KOPT-K1 (cell line): ENCODE measurements around the gene NACAD.
A peak's percentile ranks its signal among the peaks of the same experiment; 100 is the strongest.
"Not testable (repeated sequence)": the region's sequence is repeated elsewhere in the genome, so short reads cannot be mapped to it uniquely, and the experiment has no call there.

ENCODE experiments used
- H3K27ac ChIP-seq: fragments of 200-600 bp; sonication (generic); 2 replicates; pipeline ENCODE4 v1.5.1; 2016; ENCODE audit warnings: antibody characterized with exemption, mild to moderate bottlenecking, low read depth, low read length; ENCODE audit not compliant: poor library complexity, severe bottlenecking
- H3K36me3 ChIP-seq: fragments of 200-600 bp; sonication (generic); 2 replicates; pipeline ENCODE4 v1.5.1; 2017; ENCODE audit warnings: antibody characterized with exemption, mild to moderate bottlenecking, low read length, moderate library complexity; ENCODE audit not compliant: insufficient read depth
- H3K9me3 ChIP-seq: fragments of 200-600 bp; sonication (generic); 2 replicates; pipeline ENCODE4 v1.5.1; 2017; ENCODE audit warnings: antibody characterized with exemption, low read length, mild to moderate bottlenecking; ENCODE audit not compliant: insufficient read depth, poor library complexity, severe bottlenecking

NACAD gene

DNA sequence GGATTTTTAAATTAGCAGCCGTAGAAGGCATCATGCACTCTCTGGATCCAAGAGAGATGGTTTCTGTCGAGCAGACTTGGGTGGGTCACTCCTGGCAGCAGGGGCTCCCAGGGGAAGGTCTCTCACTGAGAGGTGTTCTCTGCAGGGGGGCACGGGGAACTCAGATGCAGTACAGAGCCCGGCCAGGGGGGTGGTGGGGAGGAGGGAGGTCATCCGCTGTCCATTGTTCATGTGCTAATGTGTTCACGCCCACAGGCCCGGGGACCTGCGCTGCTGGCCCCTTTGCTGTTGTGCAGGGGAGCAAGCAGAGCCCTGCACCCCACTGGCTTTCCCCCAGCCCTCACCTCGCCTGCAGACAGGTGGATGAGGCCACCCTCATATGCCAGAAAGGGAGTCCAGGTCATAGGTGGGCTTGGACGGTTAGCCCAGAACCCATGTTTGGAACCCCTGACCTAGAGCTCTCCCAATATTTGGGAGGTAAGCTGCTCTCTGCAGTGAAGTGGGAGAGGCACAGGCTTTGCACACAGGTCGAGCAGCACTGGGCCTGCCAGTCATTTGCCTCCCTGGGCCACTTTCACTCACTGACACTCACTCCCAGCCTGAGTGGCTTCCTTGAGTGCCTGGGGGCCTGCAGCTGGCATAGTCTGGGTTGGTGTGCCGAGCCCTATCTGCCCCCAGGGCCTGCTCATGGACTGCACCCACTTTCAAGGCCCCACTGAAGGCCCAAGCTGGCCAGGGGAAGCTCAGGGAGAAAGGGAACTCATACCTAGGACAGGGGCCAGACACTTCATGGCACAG lies 35.3 kb upstream of the NACAD start:
- H3K9me3 ChIP-seq = no peaks in the 10 kb centered on the region
- no peaks in the 10 kb centered on the region for H3K36me3 ChIP-seq
- H3K27ac ChIP-seq = no peak overlapping the region

DNA sequence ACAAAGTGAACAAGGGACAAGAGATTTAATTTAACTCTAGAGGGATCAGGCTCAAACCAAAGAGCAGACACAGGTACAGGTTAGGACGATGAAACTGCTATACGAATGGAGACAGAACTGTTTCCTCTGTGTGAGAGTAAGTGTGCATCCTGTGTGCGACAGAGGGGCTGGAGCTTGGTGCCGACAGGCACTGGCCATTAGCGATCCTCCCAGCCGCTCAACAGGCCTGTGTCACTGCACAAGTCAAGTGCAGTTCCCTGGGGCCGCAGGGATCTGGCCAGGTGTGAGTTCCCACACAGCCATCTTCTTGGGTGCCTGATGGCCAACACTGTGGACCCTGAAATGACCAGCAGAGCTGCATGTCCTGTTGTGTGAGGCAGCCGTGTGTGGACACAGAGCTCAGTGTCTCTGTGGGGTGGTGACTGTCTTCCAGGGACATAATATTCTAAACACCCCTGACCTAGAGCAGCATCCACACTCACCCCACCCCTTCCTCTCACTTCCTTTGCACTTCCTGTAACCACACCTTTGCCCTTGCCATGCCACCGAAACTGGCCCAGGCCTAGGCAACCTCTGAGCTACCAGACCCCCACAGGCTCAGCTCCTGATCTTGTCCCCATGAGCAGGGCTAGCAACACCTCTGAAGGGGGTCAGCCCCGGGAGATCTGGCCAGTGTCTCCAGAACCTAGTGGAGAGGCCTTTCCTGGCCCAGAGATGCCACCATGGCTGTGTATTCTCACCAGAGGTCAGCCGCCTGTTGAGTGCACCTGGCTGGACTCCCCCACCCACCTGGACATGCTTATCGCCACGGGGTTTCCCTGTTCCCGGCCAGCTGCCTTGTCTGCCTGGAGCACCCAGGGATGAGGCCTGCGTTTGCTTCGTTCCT lies 34.4 kb upstream of the NACAD start:
- Histone ChIP-seq H3K36me3 (no peaks in the 10 kb centered on the region), H3K9me3 (no peaks in the 10 kb centered on the region), H3K27ac (peak overlapping the region; percentile 5)

DNA sequence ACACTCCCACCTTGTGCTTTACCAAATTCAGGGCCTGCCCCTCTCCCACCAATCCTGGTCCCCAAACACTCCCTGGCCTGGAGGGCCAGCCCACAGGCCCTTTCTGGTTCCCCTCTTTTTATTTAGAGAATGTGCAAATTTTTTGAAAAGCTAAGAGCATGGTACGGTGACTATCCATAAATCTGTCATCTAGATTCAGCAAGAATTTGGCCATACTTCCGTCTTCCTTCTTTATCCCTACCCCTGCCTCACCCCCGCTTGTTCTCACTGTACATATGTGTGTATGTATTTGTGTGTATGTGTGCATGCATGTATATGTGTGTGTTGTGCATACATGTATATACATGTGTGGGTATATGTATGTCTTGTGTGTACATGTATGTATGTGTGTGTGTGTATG lies 30.8 kb upstream of the NACAD start:
- no peaks in the 10 kb centered on the region for H3K9me3 ChIP-seq
- H3K36me3 ChIP-seq = no peaks in the 10 kb centered on the region
- no peak overlapping the region for H3K27ac ChIP-seq

DNA sequence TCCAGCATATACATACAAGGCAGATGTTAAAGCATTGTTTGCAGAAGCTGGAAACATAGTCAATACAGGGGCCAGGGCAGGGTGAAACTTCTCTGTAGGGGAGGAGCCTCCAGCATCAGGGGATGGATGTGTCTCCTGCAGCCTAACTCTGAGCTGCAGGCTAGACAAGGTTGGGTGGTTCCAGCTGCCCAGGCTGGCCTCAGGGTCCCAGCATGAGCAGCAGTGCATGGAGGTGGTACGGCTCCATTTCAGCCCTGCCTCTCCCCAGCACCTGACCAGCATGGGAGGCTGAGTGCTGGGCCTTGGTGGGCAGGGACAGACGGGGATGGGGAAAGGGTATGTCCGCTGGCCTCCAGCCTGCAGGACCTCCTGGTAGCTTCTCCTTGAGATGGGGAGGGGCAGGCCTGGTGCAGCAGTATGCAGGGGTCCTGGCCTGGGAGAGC lies 30.1 kb upstream of the NACAD start:
- H3K9me3 ChIP-seq = no peaks in the 10 kb centered on the region
- no peak overlapping the region for H3K27ac ChIP-seq
- no peaks in the 10 kb centered on the region for H3K36me3 ChIP-seq

DNA sequence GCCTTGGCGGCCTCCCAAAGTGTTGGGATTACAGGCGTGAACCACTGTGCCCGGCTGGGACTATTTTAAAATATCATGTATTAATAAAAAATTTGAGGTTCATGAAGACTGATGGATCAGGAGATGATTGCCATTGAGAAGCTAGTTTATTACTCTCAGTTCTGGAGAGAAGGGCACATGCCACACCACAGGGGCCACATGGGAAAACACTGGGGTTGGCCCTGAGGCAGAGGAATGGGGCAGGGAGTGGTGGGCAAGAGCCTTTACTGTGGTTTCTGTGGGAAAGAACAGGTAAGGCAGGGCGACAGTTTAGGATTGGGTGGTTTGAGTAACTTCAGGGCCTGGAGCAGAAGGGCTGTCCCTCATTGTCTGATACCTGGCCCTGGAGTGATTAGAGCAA lies 29.5 kb upstream of the NACAD start:
- no peak overlapping the region for H3K27ac ChIP-seq
- no peaks in the 10 kb centered on the region for H3K9me3 ChIP-seq
- H3K36me3 ChIP-seq = no peaks in the 10 kb centered on the region

DNA sequence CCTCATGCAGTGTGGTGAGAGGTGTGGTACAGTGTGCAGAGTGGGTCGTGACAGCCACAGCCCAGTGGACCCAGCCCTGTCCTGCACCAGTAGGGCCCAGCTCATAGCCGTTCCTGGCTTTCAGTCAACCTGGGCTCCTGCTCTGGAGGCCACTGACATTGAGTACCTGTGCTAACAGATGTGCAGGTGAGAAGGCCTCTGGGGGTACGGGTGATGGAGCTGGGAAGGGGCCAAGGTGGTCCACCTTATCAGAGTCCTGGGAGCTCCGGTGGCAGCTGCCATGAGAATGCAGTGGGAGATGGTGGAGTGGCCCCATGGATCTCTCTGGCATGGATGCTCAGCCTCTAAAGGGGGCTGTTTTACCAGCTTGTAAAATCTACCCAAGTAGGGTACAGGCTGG lies 28.8 kb upstream of the NACAD start:
- H3K27ac ChIP-seq = no peak overlapping the region
- no peaks in the 10 kb centered on the region for H3K36me3 ChIP-seq
- H3K9me3 ChIP-seq = no peaks in the 10 kb centered on the region

DNA sequence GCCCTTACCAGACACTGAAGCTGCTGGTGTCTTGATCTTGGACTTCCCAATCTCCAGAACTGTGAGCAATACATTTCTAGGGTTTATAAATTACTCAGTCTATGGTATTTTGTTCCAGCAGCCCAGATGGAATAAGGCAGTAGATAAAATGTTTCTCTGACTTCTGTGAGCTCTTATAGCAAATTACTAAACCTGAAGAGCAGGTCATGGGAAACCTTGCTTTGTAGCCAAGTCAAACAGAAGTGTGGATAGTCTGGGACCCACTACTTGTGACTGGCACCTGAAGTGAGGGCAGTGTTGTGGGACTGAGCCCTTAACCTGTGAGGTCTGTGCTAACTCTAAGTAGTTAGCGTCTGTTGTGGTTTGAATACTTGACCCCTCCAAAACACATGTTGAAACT lies 27.3 kb upstream of the NACAD start:
- Histone ChIP-seq H3K27ac (no peak overlapping the region), H3K9me3 (no peaks in the 10 kb centered on the region), H3K36me3 (no peaks in the 10 kb centered on the region)

DNA sequence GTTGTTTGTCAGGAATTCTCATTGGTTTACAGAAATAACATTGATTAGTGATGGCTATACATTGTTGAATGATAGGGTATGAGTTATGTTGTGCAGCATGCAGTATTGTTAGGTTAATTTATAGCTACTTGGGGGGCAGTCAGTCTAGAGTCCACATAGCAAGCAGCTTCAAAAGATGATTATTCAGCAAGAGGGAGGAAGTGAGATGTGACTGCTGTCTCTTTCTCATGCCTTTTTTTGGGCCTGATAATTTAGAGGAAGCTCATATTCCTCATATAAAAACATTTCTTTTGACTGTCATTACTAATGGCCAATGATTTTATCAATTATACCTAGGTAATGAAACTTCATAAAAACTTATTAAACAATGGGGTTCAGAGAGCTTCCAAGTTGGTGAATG lies 26.2 kb upstream of the NACAD start:
- no peak overlapping the region for H3K27ac ChIP-seq
- peaks cover 3% of the 10 kb centered on the region; the same call in 1 of the 2 replicates for H3K36me3 ChIP-seq
- H3K9me3 ChIP-seq = no peaks in the 10 kb centered on the region

DNA sequence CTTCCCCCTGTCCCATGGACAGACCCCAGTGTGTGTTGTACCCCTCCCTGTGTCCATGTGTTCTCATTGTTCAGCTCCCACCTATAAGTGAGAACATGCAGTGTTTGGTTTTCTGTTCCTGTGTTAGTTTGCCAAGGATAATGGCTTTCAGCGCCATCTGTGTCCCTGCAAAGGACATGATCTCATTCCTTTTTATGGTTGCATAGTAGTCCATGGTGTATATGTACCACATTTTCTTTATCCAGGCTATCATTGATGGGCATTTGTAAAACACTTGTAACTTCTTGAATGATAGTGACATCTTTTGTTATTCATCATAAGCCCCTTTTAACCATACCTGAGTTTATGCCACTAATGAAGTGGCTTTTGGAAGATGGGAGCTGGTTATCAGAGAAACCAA lies 25.5 kb upstream of the NACAD start:
- not testable (repeated sequence) for H3K27ac ChIP-seq, H3K36me3 ChIP-seq, H3K9me3 ChIP-seq

DNA sequence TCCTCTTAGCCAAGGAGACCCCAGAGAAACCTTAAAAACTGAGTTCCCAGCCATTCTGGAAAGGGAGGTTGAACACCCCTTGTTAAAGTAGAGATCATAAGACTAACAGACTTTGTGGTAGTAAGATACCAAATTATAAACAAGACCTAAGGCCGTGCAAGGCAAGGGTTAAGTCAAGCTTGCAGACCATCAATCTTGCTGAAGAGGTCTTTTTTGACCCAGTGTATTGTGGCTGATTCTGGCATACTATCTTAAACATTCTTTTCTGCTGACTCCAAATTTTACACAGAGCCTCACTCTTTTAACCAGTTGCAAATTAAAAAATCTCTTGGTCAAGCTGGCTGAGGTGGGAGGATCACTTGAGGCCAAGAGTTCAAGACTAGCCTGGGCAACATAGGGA lies 23.9 kb upstream of the NACAD start:
- Histone ChIP-seq H3K27ac (no peak overlapping the region), H3K36me3 (peaks cover 24% of the 10 kb centered on the region), H3K9me3 (no peaks in the 10 kb centered on the region)

DNA sequence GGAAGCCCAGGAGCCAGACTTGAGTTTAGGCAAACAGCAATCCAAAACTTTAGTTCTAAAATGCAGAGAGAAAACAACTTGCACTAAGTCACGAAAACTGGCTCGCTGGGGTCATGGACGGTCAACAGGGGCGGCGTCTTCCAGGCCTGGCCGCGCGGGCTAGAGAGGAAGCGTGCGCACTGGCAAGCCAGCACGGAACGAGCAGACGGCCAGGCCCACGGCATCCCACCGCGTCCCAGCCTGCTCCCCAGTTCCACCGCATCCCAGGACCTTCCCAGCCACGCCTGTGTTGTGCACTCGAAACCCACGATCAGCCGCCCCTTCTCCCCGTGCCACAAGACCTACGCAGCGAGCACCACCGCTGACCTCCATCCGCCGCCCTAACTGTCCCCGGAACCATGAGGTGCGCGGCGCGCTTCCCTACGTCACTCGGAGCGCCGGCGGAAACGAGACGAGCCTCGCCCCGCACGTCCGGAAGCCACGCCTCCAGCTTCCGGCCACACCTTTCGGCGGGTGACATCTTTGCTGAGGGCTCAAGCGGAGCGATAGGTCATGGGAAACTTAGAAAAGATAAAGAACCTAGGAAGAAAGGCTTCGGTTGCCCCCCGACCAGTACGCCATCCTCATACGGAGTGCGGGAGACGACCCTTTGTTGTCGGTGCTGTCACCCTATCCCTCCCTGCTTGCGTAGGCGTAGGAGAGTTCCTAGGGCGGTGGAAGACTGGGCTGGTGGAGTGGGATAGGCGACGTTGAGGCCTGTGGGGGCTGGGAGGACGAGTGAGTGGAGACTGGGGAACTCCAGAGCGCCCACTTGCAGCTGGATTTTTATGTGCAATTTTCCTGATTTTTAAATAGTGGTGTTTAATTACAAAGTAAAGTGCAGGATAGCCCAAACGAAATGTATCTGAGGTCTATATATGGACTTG lies 22.8 kb upstream of the NACAD start, which contains the start of gene TBRG4:
TBRG4 (minus strand) TSS at position 400 of the 926 bp plus-strand sequence. CDS start 2,460 bp downstream, outside the sequence.
- H3K9me3 ChIP-seq = no peaks in the 10 kb centered on the region
- peak within 1 kb of the TSS; percentile 93 for H3K27ac ChIP-seq
- peaks cover 35% of the 10 kb centered on the region for H3K36me3 ChIP-seq

DNA sequence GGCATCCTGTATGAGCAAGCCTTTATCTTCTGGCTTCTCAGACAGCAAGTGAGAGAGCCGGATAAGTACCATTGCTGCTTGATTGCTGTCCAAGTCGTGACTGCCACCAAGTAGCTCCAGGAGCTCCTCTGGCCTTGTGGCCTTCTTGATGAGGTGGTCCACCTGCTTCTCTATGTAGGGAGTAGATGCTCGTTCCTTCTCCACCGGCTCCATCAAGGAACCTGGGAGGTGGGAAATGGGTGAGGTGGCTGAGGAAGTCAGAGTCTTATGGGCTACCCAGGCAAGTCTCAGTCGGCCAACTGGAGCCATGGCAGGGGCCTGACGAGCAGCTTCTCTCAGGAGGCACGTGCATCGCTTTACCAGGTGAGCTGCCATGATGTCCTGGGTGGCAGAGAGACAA lies 20.1 kb upstream of the NACAD start:
- H3K27ac ChIP-seq = no peak overlapping the region
- H3K36me3 ChIP-seq = peaks cover 62% of the 10 kb centered on the region
- no peaks in the 10 kb centered on the region for H3K9me3 ChIP-seq

DNA sequence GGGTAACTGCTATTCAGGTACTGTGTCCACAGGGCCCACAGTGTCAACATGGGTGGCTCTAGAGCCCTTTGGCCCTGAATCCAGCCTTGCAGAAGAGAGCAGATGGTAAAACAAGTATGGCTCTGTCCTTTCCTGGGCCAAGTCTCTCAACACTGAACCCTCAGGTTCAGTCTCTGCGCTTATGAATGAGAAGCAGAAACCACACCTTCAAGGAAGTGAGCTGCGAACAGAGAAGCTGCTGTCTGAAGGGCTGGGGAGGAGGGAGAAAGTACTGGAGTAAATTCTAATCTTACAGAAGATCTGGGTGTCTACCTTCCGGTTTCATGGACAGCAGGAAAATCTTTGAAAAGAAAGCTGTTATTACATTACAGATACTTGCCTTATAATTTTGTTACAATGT lies 18.6 kb upstream of the NACAD start:
- Histone ChIP-seq H3K36me3 (peaks cover 77% of the 10 kb centered on the region), H3K9me3 (no peaks in the 10 kb centered on the region), H3K27ac (no peak overlapping the region)

DNA sequence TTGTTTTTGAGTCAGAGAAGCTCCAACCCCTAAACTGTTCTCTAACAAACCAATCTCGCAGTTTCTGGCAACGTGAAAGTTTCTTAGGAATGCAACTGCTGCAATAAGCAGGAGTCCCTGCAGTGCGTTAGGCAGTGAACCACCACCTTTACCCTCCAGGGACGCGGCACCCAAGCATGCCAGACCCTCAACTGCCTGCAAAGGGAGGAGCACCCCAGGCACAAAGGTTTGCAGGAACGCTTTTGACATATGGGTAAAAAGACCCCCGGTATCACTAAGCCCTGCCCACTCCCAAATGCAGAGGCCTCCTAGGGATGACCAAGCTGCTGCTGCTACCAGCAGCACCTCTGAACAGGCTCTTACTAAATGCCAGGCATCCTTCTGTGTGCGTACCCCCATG lies 18.1 kb upstream of the NACAD start:
- no peak overlapping the region for H3K27ac ChIP-seq
- H3K9me3 ChIP-seq = no peaks in the 10 kb centered on the region
- peaks cover 83% of the 10 kb centered on the region for H3K36me3 ChIP-seq
